ENCODE data around the gene SERPINB1. TPM values are rescaled to one million over a fixed set of nuclear protein-coding genes. Genes with fewer than 3 reads are reported as not detected.
A peak's percentile ranks its signal among the peaks of the same experiment; 100 is the strongest.

Gene SERPINB1
- total RNA-seq, 1 experiment from 2014 or later, result 73.2 TPM

GRCh38 chr6:2793534-2794151 lies 48.0 kb downstream of the SERPINB1 start:
- H3K9ac ChIP-seq (ENCODE audit: low read length), result no peak overlapping the region
- ChIA-PET CTCF (no interaction called here), RAD21 (ENCODE audit: low non-redundant PET in 1 of 2, low total read pairs in 2 of 2, uncharacterized antibody in 2 of 2, unreplicated experiment in 2 of 2) (no interaction called here), POLR2A (interaction anchor here (0.8 kb wide), 1 partner anchor 48 kb away, joined by 3 read pairs; the partner anchor contains the start of gene SERPINB1)
- no peak overlapping the region for H3K4me3 ChIP-seq (replicated peaks in 1 of 2; ENCODE audit: low read depth in 1 of 2, low read length in 2 of 2)
- DNase-seq (ENCODE audit: low read depth, low spot score) (no peak), ATAC-seq (no peak)
- no peaks in the 10 kb centered on the region for H3K9me2 ChIP-seq (ENCODE audit: insufficient read depth)
- no peak overlapping the region for H3K27ac ChIP-seq (ENCODE audit: low read depth, low read length)
- no peaks in the 10 kb centered on the region for H3K36me3 ChIP-seq (ENCODE audit: control insufficient read depth in 1 of 2, insufficient read depth in 2 of 2, low read length in 2 of 2)
- H3K4me2 ChIP-seq (ENCODE audit: low read length), result no peak overlapping the region
- no peak overlapping the region for H2AFZ ChIP-seq (ENCODE audit: low read depth, low read length, poor library complexity, severe bottlenecking)
- no TSS peak for BruUV-seq (replicated peaks)
- no peak for TF ChIP-seq ATF3 (IDR thresholded peaks at IDR 0.05)
- no peak for TF ChIP-seq REST (IDR thresholded peaks at IDR 0.05; ENCODE audit: low read depth)
- TF ChIP-seq MAX (IDR thresholded peaks at IDR 0.05), result 0 out of 2 replicates have a peak, but pooled peaks have one; percentile 17
- no peak for TF ChIP-seq CTCF (IDR thresholded peaks at IDR 0.05 in 2 of 3, conservative IDR thresholded peaks at IDR 0.05 in 1 of 3; ENCODE audit: borderline replicate concordance in 1 of 3, insufficient read depth in 1 of 3, low read depth in 2 of 3, low read length in 2 of 3)
- TF ChIP-seq ZNF274 (IDR thresholded peaks at IDR 0.05; ENCODE audit: low read depth, low read length), result no peak
- no peak for TF ChIP-seq SP1 (IDR thresholded peaks at IDR 0.05; ENCODE audit: low read depth)
- TF ChIP-seq EGR1 (IDR thresholded peaks at IDR 0.05; ENCODE audit: low read depth), result no peak
- TF ChIP-seq POLR2AphosphoS5 (IDR thresholded peaks at IDR 0.05; ENCODE audit: low read depth, low read length), result no peak
- no peaks in the 10 kb centered on the region for H3K79me2 ChIP-seq (ENCODE audit: insufficient read depth, low read length)
- H3K27me3 ChIP-seq (ENCODE audit: insufficient read depth, low read length), result no peaks in the 10 kb centered on the region
- peaks cover 13 to 68% of the 10 kb centered on the region in 2 experiments; a peak in 3 of 4 replicates for H3K4me1 ChIP-seq (ENCODE audit: control insufficient read depth in 1 of 2, insufficient read depth in 2 of 2, low read length in 2 of 2)
- no peaks in the 10 kb centered on the region for H3K9me3 ChIP-seq (ENCODE audit: control insufficient read depth in 1 of 2, insufficient read depth in 1 of 2, low read depth in 1 of 2, low read length in 2 of 2)
- intact Hi-C loops (cut with micrococcal nuclease), result loop anchor here (5.0 kb wide), 1 partner anchor 264 kb away; no protein-coding TSS in a partner anchor
- H4K20me1 ChIP-seq (ENCODE audit: insufficient read depth), result no peaks in the 10 kb centered on the region
